CD14-positive monocyte (primary cell): ENCODE data around the gene QSER1. TPM values are rescaled to one million over a fixed set of nuclear protein-coding genes. Genes with fewer than 3 reads are reported as not detected.

Experiments used
- DNase-seq, 3 donors: peaks; one replicate each; pipeline ENCODE4 v3.0.0-alpha.2; 2011 to 2022
- H2AFZ ChIP-seq: 2 replicates; pipeline ENCODE4 v1.6.0; 2012; ENCODE audit warnings: mild to moderate bottlenecking, low read depth, low read length, inconsistent platforms; ENCODE audit not compliant: insufficient read depth, poor library complexity, severe bottlenecking
- H3K27ac ChIP-seq, 2 donors: 1 replicate in 1 of 2; 2 replicates in 1 of 2; pipeline ENCODE4 v1.5.1; 2012 to 2013; ENCODE audit warnings: low read length in 2 of 2, control low read depth in 1 of 2, inconsistent platforms in 1 of 2, low read depth in 1 of 2, mild to moderate bottlenecking in 1 of 2
- H3K27me3 ChIP-seq, 2 donors: one replicate each; pipeline versions ENCODE4 v1.6.0 to v1.6.1; 2011 to 2013; ENCODE audit warnings: low read length in 2 of 2; ENCODE audit not compliant: control insufficient read depth in 2 of 2, insufficient read depth in 2 of 2
- H3K36me3 ChIP-seq, 2 donors: replicated peaks in 1 of 2; 1 replicate in 1 of 2; 2 replicates in 1 of 2; pipeline versions ENCODE4 v1.5.1 to v1.6.1; 2012 to 2013; ENCODE audit warnings: low read length in 2 of 2, control low read depth in 1 of 2, inconsistent platforms in 1 of 2, mild to moderate bottlenecking in 1 of 2; ENCODE audit not compliant: insufficient read depth in 2 of 2, control insufficient read depth in 1 of 2
- H3K4me1 ChIP-seq, 2 donors: 1 replicate in 1 of 2; 2 replicates in 1 of 2; pipeline versions ENCODE4 v1.5.1 to v1.6.1; 2012 to 2013; ENCODE audit warnings: low read length in 2 of 2, control low read depth in 1 of 2, inconsistent platforms in 1 of 2, mild to moderate bottlenecking in 1 of 2, moderate library complexity in 1 of 2; ENCODE audit not compliant: insufficient read depth in 2 of 2, control insufficient read depth in 1 of 2
- H3K4me2 ChIP-seq: replicated peaks from 2 replicates; pipeline ENCODE3; 2012; ENCODE audit warnings: low read length, moderate library complexity, mild to moderate bottlenecking; ENCODE audit not compliant: poor library complexity, severe bottlenecking; ENCODE audit errors: extremely low read depth
- H3K4me3 ChIP-seq, 3 experiments: fragments of 200-600 bp in 1 of 3; sonication (generic) in 1 of 3; replicated peaks in 1 of 3; 1 replicate in 2 of 3; 2 replicates in 1 of 3; pipeline ENCODE4 v1.5.1; 2011 to 2013; ENCODE audit warnings: low read length in 3 of 3, mild to moderate bottlenecking in 3 of 3, control low read depth in 2 of 3, low read depth in 2 of 3, inconsistent platforms in 1 of 3, moderate library complexity in 1 of 3
- H3K79me2 ChIP-seq: 2 replicates; pipeline ENCODE4 v1.6.0; 2012; ENCODE audit warnings: mild to moderate bottlenecking, control low read depth, inconsistent platforms, low read length, moderate library complexity; ENCODE audit not compliant: insufficient read depth
- H3K9ac ChIP-seq: 2 replicates; pipeline ENCODE4 v1.6.0; 2017; ENCODE audit warnings: low read length, mild to moderate bottlenecking; ENCODE audit not compliant: insufficient read depth, poor library complexity, severe bottlenecking
- H3K9me3 ChIP-seq, 2 donors: replicated peaks in 1 of 2; 1 replicate in 1 of 2; 2 replicates in 1 of 2; pipeline versions ENCODE4 v1.5.1 to v1.6.1; 2012 to 2013; ENCODE audit warnings: low read length in 2 of 2, control low read depth in 1 of 2; ENCODE audit not compliant: control insufficient read depth in 1 of 2, insufficient read depth in 1 of 2
- H4K20me1 ChIP-seq: 2 replicates; pipeline ENCODE4 v1.6.0; 2012; ENCODE audit warnings: mild to moderate bottlenecking, low read length, control low read depth, moderate library complexity; ENCODE audit not compliant: insufficient read depth
- H3K27ac Mint-ChIP-seq, 7 donors: one replicate each; pipeline ENCODE4 v1.8.0; 2020; ENCODE audit warnings: mild to moderate bottlenecking in 7 of 7, mixed read lengths in 7 of 7, moderate library complexity in 6 of 7, inconsistent platforms in 2 of 7
- H3K27me3 Mint-ChIP-seq, 3 donors: one replicate each; pipeline ENCODE4 v1.8.0; 2021 to 2022; ENCODE audit warnings: low read depth in 3 of 3, mild to moderate bottlenecking in 3 of 3, mixed read lengths in 3 of 3, moderate library complexity in 3 of 3, inconsistent platforms in 1 of 3
- H3K36me3 Mint-ChIP-seq, 2 donors: one replicate each; pipeline ENCODE4 v1.8.0; 2020; ENCODE audit warnings: mixed read lengths in 2 of 2, inconsistent platforms in 1 of 2, mild to moderate bottlenecking in 1 of 2
- H3K4me1 Mint-ChIP-seq: one replicate; pipeline ENCODE4 v1.8.0; 2020; ENCODE audit warnings: mild to moderate bottlenecking, mixed read lengths
- H3K4me3 Mint-ChIP-seq, 2 donors: one replicate each; pipeline ENCODE4 v1.8.0; 2020; ENCODE audit warnings: mild to moderate bottlenecking in 2 of 2, mixed read lengths in 2 of 2, moderate library complexity in 1 of 2
- H3K9me3 Mint-ChIP-seq, 7 donors: one replicate each; pipeline ENCODE4 v1.8.0; 2020 to 2022; ENCODE audit warnings: mixed read lengths in 7 of 7, mild to moderate bottlenecking in 6 of 7, moderate library complexity in 6 of 7, inconsistent platforms in 2 of 7
- WGBS: methylation state at CpG from one replicate; pipeline ENCODE4 v1.1.5; 2013; ENCODE audit warnings: missing lambda C conversion rate; ENCODE audit not compliant: insufficient coverage; 5-methylcytosine and 5-hydroxymethylcytosine counted together
- intact Hi-C, 2 donors: fragments of 100-400 bp; cut with micrococcal nuclease; formaldehyde crosslinking; loops; one replicate each; pipeline versions ENCODE4 v1.15.0 to v1.15.1; 2023
- polyA plus RNA-seq, 3 donors: library from polyadenylated mRNA; depleted of rRNA in 1 of 3; unstranded in 2 of 3; stranded (reverse) in 1 of 3; fragments of 300-500 nt in 2 of 3; fragments of >200 nt in 1 of 3; fragmentation: Illumina TruSeq in 2 of 3; gene quantifications; 1 replicate in 2 of 3; 2 replicates in 1 of 3; pipeline ENCODE4 v1.2.3, GENCODE V29; 2012 to 2021
- TF ChIP-seq, protein P1 (sequence below): fragments of 200-600 bp; IDR thresholded peaks from one replicate; pipeline ENCODE4 v1.8.0; 2022; ENCODE audit warnings: antibody characterized with exemption, mild to moderate bottlenecking

QSER1 gene
- polyA plus RNA-seq, 3 donors = 1.1 to 7.0 (median 2.5) TPM

DNA sequence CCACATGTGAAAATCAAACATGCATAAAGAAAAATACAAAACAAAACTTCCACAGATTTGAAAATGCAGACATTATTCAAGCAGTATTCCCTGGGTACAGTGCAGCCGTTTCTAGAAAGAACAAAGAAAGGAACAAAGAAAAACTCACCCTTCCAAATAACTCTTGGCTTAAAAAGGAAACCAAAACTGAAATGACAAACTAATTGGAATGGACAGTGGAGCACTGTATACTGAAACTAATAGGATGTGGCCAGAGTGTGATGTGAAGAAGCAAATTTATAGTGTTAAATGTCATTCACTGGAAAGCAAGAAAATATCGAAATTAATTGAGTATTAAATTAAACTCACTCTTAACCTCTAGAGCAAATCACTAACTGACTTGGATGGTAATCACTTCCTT is 55.4 kb downstream of the QSER1 start:
- no peak overlapping the region for H2AFZ ChIP-seq
- no peak overlapping the region for H3K4me3 Mint-ChIP-seq
- no peaks in the 10 kb centered on the region for H3K4me1 Mint-ChIP-seq
- H3K36me3 Mint-ChIP-seq = peaks cover 15 to 26% of the 10 kb centered on the region in 2 donors
- TF ChIP-seq, protein P1, sequence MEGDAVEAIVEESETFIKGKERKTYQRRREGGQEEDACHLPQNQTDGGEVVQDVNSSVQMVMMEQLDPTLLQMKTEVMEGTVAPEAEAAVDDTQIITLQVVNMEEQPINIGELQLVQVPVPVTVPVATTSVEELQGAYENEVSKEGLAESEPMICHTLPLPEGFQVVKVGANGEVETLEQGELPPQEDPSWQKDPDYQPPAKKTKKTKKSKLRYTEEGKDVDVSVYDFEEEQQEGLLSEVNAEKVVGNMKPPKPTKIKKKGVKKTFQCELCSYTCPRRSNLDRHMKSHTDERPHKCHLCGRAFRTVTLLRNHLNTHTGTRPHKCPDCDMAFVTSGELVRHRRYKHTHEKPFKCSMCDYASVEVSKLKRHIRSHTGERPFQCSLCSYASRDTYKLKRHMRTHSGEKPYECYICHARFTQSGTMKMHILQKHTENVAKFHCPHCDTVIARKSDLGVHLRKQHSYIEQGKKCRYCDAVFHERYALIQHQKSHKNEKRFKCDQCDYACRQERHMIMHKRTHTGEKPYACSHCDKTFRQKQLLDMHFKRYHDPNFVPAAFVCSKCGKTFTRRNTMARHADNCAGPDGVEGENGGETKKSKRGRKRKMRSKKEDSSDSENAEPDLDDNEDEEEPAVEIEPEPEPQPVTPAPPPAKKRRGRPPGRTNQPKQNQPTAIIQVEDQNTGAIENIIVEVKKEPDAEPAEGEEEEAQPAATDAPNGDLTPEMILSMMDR = no peak
- intact Hi-C loops = no loop called here
- no CpG with 5 or more reads among the region's 2 CpGs for WGBS
- no peaks in the 10 kb centered on the region for H3K27me3 Mint-ChIP-seq
- no peaks in the 10 kb centered on the region for H4K20me1 ChIP-seq
- H3K4me3 ChIP-seq = no peak overlapping the region
- H3K79me2 ChIP-seq = no peaks in the 10 kb centered on the region
- H3K9me3 Mint-ChIP-seq = peaks cover 10 to 19% (median 15%) of the 10 kb centered on the region in 7 donors
- H3K27me3 ChIP-seq = no peaks in the 10 kb centered on the region
- H3K4me1 ChIP-seq = no peaks in the 10 kb centered on the region
- H3K27ac Mint-ChIP-seq = no peak overlapping the region
- H3K4me2 ChIP-seq = no peak overlapping the region
- peaks cover 0 to 8% of the 10 kb centered on the region in 2 donors for H3K36me3 ChIP-seq
- no peak overlapping the region for H3K9ac ChIP-seq
- no peaks in the 10 kb centered on the region for H3K9me3 ChIP-seq
- H3K27ac ChIP-seq = no peak overlapping the region
- no peak for DNase-seq

DNA sequence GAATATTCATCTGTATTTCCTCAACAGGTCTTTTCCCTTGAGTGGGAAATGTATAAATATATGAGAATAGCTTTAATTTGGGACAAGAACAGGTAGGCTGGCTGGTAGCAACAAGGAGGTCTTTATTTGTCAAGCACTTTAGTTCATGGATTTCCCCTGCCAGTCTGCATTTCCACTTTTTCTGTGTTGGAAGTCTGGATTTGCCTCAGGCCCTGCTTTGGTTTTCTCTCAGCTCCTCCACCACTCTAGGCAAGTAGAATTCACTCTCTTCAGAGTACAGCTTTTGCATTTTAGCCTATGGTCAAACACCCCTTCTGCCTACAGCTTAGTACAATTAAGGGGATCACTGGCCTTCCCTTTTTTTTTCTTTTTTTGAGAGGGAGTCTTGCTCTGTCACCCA is 57.1 kb downstream of the QSER1 start:
- Histone ChIP-seq H3K4me3 (no peak overlapping the region), H2AFZ (no peak overlapping the region), H3K4me1 (no peaks in the 10 kb centered on the region), H3K79me2 (no peaks in the 10 kb centered on the region), H3K36me3 (peaks cover 3 to 20% of the 10 kb centered on the region in 2 donors), H3K27me3 (no peaks in the 10 kb centered on the region), H3K27ac (peak overlapping the region in 1 of 2 donors; percentile 11), H3K9ac (no peak overlapping the region), H3K4me2 (no peak overlapping the region), H3K9me3 (no peaks in the 10 kb centered on the region), H4K20me1 (no peaks in the 10 kb centered on the region)
- no peaks in the 10 kb centered on the region for H3K27me3 Mint-ChIP-seq
- peaks cover 20 to 29% of the 10 kb centered on the region in 2 donors for H3K36me3 Mint-ChIP-seq
- peak overlapping the region in 4 of 7 donors; percentile 20 to 72 (median 34) for H3K27ac Mint-ChIP-seq
- intact Hi-C loops = no loop called here
- peaks cover 10 to 18% (median 14%) of the 10 kb centered on the region in 7 donors for H3K9me3 Mint-ChIP-seq
- TF ChIP-seq, protein P1 = no peak
- H3K4me3 Mint-ChIP-seq = no peak overlapping the region
- H3K4me1 Mint-ChIP-seq = no peaks in the 10 kb centered on the region
- DNase-seq = no peak
